Myocyte (in vitro differentiated cells): ENCODE measurements around the gene POLR2H. TPM values are rescaled to one million over a fixed set of nuclear protein-coding genes. Genes with fewer than 3 reads are reported as not detected.
A peak's percentile ranks its signal among the peaks of the same experiment; 100 is the strongest.

ENCODE experiments used
- DNase-seq: peaks from one replicate; pipeline ENCODE4 v3.0.0-alpha.2; 2012; ENCODE audit warnings: low read depth
- total RNA-seq: library from RNA; depleted of rRNA; stranded (reverse); fragments of >200 nt; gene quantifications from 2 replicates; pipeline ENCODE4 v1.2.3, GENCODE V29; 2014

POLR2H gene
- total RNA-seq, 1 donor from 2014 or later: 87.4 TPM

- peak; percentile 90 for DNase-seq
Measured at GRCh38 chr3:184368586-184369183, 7.2 kb downstream of the POLR2H start.

GRCh38 chr3:184371570-184372018 is 10.1 kb downstream of the POLR2H start:
- DNase-seq: peak; percentile 91

GRCh38 chr3:184372296-184372821 is 10.8 kb downstream of the POLR2H start:
- no peak for DNase-seq

GRCh38 chr3:184372911-184373310 is 11.4 kb downstream of the POLR2H start:
- DNase-seq: no peak

GRCh38 chr3:184373422-184373821 is 11.9 kb downstream of the POLR2H start:
- peak; percentile 88 for DNase-seq

- no peak for DNase-seq
Measured at GRCh38 chr3:184375747-184376461, 14.4 kb downstream of the POLR2H start.

- DNase-seq: no peak
Measured at GRCh38 chr3:184377374-184377773, 15.9 kb downstream of the POLR2H start.

GRCh38 chr3:184377882-184378445 is 16.5 kb downstream of the POLR2H start, which contains the start of gene THPO:
Gene THPO, minus strand, starts transcription at chr3:184378207. Its CDS starts 1,948 bp downstream, at chr3:184376259.
- no peak for DNase-seq

- peak; percentile 58 for DNase-seq
Measured at GRCh38 chr3:184378651-184379357, 17.3 kb downstream of the POLR2H start.

GRCh38 chr3:184379358-184380184 is 18.1 kb downstream of the POLR2H start, which contains the start of gene CHRD:
Gene CHRD, plus strand, starts transcription at chr3:184380054. Its CDS starts 265 bp downstream, at chr3:184380319.
- no peak for DNase-seq

GRCh38 chr3:184380185-184380626 is 18.7 kb downstream of the POLR2H start:
- peak; percentile 68 for DNase-seq

- no peak for DNase-seq
Measured at GRCh38 chr3:184380627-184381260, 19.2 kb downstream of the POLR2H start.

- peak; percentile 58 for DNase-seq
Measured at GRCh38 chr3:184381261-184382224, 20.0 kb downstream of the POLR2H start.

- DNase-seq: no peak
Measured at GRCh38 chr3:184382326-184383032, 21.0 kb downstream of the POLR2H start.

GRCh38 chr3:184383033-184383740 is 21.7 kb downstream of the POLR2H start:
- no peak for DNase-seq

- no peak for DNase-seq
Measured at GRCh38 chr3:184384342-184384741, 22.8 kb downstream of the POLR2H start.

GRCh38 chr3:184384856-184385422 is 23.4 kb downstream of the POLR2H start:
- no peak for DNase-seq
